GM19025 (cell line): ENCODE results near the gene MRI1.
"Not testable (repeated sequence)": the region's sequence is repeated elsewhere in the genome, so short reads cannot be mapped to it uniquely, and the experiment has no call there.

Experiments
- ATAC-seq: cut with Tn5 transposase; IDR thresholded peaks from one replicate; pipeline ENCODE4 v1.9.1; 2021; ENCODE audit warnings: mild to moderate bottlenecking, low read depth, moderate library complexity; ENCODE audit not compliant: unreplicated experiment

Gene MRI1

DNA sequence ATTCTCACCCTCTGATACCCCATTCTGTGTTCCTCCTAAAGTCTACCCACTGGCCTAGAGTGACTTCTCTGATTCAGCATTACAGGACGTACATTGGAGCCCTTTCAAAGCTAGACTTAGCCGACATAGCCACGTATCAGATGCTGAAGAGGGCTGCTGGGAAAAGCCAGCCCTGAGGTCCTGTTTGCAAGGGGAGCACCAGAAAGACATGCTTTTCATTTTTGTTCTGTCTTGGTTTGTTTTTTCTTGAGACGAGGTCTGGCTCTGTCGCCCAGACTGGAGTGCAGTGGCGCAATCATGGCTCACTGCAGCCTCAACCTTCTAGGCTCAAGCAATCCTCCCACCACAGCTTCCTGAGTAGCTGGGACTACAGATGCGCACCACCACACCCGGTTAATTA is 24.7 kb downstream of the MRI1 start:
- ATAC-seq: no peak

GRCh38 chr19:13790354-13790753 is 26.0 kb downstream of the MRI1 start:
- no peak for ATAC-seq

DNA sequence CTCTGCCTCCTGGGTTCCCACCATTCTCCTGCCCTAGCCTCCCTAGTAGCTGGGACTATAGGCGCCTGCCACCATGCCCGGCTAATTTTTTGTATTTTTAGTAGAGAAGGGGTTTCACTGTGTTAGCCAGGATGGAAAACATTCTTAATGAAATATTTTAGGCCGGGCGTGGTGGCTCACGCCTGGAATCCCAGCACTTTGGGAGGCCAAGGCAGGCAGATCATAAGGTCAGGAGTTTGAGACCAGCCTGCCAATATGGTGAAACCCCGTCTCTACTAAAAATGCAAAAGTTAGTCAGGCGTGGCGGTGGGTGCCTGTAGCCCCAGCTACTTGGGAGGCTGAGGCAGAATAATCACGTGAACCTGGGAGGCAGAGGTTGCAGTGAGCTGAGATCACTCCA is 29.0 kb downstream of the MRI1 start:
- ATAC-seq: not testable (repeated sequence)

GRCh38 chr19:13794398-13794756 is 30.1 kb downstream of the MRI1 start:
- no peak for ATAC-seq

- ATAC-seq: peak; percentile 92
Observed at GRCh38 chr19:13794757-13795589, 30.7 kb downstream of the MRI1 start, which contains the start of gene ZSWIM4. Gene ZSWIM4, plus strand, starts transcription at chr19:13795443. Its CDS starts 206 bp downstream, at chr19:13795649.

- ATAC-seq: peak; percentile 30
Observed at GRCh38 chr19:13795595-13796300, 31.4 kb downstream of the MRI1 start.

DNA sequence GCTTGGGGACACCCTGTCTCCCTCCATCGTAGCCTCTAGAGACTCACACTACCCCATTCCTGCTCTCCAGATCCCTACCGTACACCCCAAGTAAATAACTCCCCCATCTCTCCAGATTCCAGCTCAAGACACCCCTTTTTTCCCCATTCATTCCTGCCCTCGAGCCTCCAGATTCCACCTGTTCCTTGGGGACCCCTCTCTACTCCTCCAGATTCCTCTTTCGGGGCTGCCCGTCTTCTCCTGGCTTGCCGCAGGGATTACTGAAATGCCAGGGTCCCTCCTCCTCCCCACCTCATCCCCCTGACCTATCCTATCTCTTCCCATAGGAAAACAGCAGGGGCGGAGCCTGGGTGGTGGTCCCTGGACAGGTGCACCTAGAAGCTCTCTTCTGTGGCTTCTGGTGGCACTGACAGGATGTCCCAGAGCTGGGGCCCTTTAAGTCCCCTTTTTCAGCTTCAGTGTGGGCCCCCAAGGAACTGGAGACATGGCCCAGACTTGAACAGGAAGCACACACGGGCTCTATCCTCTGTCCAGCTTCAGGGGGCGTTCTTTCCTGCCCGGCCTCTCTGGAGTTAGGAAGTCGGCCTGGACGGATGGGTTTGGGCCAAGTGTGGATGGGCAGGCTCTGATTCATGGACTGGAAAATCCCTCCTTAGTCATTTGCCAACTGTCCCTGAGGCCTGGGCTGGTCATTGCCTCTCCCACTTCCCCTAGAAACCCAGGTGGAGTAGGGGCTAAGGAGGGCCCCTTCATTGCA is 32.2 kb downstream of the MRI1 start:
- no peak for ATAC-seq

DNA sequence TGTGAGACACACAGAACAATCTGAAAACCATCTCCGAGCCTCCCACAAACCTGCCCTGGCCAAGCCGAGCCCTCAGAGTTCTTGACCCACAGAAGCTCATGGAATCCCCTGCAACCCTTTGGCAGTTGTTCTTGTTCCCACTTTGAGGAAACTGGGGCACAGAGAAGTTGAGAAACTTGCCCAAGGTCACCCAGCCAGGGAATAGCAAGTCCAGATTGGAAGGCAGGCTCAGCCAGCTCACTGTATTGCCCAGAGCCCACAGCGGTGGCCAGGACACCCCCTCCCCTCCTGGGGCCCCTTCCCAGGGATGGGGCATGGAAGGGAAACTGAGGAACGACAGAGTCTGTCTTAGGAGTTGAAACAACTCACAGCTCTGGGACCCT is 32.7 kb downstream of the MRI1 start:
- ATAC-seq: no peak

DNA sequence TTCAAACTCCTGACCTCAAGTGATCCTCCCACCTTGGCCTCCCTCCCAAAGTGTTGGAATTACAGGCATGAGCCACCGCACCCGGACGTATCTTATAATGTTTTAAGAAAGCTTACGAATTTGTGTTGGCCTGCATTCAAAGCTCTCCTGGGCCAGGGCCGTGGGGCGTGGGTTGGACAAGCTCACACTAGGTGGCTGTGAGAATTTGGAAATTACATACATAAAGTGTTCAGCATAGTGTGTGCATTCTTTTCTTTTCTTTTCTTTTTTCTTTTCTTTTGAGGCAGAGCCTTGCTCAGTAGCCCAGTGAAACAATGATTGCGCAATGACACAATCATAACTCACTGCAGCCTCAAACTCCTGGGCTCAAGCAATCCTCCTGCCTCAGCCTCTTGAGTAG is 33.5 kb downstream of the MRI1 start:
- no peak for ATAC-seq

GRCh38 chr19:13799669-13800068 is 35.3 kb downstream of the MRI1 start:
- no peak for ATAC-seq

DNA sequence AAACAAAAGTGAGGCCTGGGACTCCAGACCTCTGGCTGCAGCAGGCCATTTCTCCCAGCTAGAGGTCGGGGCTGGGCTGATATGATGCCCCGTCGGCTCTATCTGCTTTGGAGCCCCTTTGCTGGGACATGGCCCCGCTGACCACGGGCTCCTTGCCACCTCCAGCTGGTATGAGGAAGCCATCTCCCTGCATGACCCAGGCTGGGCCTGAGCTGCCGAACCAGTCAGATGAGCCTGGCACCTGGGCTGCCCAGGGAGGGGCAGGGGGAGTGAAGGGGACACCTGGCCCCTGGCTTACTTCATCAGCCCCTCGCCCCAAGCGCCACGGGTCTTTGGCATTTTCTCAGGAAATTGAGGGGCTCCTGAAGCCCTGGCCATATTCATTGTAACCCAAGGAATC is 38.7 kb downstream of the MRI1 start:
- no peak for ATAC-seq

DNA sequence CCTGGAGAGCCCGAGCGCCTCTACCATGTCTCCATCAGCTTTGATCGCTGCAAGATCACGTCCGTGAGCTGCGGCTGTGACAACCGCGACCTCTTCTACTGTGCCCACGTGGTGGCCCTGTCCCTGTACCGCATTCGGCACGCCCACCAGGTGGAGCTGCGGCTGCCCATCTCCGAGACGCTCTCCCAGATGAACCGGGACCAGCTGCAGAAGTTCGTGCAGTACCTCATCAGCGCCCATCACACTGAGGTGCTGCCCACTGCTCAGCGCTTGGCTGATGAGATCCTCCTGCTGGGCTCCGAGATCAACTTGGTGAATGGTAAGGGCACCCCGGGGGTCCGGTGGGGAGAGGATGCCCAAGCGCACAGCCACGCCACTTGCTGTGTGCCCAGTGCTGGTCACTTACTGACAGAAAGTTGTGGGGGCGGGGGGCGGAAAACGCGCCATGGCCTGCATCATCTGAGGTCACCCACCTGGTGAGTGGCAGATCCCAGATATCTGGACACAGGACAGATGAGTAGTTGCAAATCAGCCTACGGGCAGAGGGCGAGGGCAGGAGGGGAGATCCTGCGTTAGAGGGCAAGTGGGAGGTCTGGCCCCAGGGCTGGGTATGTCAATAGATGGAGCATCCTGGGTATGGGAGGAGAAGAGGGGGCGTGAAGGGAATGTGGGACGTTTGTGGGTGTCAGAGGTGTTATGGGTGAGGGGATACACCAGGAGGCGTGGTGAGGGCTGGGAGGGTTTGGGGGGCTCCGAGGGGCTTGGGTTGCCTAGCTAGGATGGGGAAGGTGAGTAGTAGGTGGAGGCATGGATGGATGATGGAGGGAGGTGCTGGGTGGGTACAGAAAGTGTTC is 40.7 kb downstream of the MRI1 start:
- ATAC-seq: no peak

DNA sequence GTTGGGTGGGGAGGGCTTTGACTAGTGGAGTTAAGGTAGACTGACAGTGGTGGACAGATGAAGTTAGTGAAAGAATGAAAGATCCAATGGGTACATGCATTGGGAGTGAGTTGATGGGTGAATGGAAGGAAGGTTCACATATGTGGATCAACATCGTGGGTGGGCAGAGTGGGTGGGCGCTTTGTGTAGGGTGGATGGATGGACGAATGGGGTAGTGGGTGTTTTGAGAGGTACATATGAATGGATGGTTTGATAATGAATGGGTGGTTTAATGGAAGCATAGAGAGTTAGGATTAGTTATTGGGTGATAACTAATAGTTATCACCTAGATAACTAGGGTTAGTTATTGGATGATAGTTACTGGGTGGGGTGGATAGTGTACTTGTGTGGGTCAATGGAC is 42.4 kb downstream of the MRI1 start:
- no peak for ATAC-seq

DNA sequence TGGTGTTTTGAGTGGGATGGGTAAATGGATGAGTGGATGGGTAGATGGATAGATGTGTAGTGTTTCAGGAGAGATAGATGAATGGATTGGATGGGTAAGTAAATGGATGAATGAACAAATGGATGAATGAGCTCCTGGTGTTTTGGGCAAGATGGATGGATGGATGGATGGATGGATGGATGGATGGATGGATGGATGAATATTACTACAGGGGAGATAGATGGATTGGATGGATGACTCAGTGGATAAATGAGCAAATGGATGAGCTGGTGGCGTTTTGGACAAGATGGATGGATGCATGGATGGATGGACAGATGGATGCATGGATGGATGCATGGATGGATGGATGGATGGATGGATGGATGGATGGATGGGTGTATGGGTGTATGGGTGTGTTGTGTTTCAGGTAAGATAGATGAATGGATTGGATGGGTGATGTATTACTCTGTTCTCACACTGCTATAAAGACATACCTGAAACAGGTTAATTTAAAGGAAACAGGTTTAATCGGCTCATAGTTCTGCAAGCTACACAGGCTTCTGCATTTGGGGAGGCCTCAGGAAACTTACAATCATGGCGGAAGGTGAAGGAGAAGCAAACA is 43.2 kb downstream of the MRI1 start:
- ATAC-seq: no peak

- no peak for ATAC-seq
Observed at GRCh38 chr19:13808856-13809255, 44.5 kb downstream of the MRI1 start.

- ATAC-seq: no peak
Observed at GRCh38 chr19:13812544-13812943, 48.2 kb downstream of the MRI1 start.

DNA sequence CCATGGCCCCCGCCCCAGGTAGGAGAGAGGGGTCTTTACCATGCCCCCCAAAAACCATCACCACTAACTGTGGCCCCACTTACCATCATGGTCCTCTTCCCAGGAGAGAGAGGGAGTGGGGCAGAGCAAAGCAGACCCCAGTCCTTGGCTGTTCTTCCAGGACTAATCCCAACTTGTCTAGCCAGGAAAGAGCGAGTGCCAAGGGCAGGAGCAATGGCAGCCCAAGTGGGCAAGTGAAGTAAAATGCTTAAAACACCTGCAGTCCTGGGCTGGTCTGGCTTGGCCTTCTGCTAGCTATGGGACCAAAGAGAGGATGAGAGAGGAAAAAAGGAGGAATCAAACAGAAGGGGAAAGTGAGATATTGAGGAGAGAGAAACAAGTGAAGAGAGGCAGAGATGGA is 48.8 kb downstream of the MRI1 start:
- no peak for ATAC-seq

DNA sequence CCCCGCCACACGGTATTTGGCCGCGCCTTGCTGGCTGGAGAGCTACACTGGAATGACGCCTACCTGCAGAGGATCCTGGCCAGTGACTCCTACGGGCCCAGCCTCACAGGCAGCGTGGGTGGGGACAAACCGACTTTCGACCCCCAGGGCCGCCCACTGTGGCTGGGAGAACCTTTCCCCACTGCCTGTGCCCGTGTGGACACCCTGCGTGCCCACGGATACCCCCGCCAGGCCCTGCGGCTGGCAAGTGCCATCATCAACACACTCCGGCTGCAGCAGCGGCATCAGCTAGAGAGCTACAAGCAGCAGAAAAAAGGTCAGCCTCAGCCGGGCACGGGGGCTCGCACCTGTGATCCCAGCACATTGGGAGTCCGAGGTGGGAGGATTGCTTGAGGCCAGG is 50.2 kb downstream of the MRI1 start:
- ATAC-seq: no peak

- no peak for ATAC-seq
Observed at GRCh38 chr19:13817018-13817614, 52.8 kb downstream of the MRI1 start.
